AG09309 (cell line): Measurements from ENCODE around the gene VGLL2.

Experiments used
- DNase-seq: peaks from one replicate; pipeline ENCODE4 v3.0.0-alpha.2; 2010; ENCODE audit warnings: low read depth
- H3K4me3 ChIP-seq: 2 replicates; pipeline ENCODE4 v1.5.1; 2011; ENCODE audit warnings: mild to moderate bottlenecking, low read depth, low read length, moderate library complexity; ENCODE audit not compliant: control insufficient read depth
- TF ChIP-seq, protein P1 (sequence below): IDR thresholded peaks from 2 replicates; pipeline ENCODE4 v1.5.1; 2011; ENCODE audit warnings: mild to moderate bottlenecking, low read depth, low read length, inconsistent platforms; ENCODE audit not compliant: insufficient read depth, control insufficient read depth; ENCODE audit errors: missing control alignments

VGLL2 gene

DNA sequence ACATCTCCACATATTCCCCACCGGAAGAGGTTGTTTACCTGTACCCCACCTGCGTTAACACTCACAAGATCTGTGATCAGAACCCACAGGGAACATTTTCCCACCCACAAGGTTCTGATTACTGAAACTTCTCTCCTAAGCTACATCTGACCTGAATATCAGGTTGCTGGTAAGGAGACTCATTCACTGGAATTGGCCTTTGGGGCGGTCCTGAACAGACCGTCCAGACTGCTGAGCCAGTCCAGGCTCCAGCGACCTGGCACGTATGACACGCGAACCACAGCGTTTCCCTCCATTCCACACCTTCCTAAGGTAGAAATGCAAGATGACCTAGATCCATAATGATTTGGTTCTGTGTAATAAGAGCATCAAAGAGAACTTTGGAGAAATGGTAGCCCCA, 9.8 kb downstream of the VGLL2 start:
- TF ChIP-seq, protein P1, sequence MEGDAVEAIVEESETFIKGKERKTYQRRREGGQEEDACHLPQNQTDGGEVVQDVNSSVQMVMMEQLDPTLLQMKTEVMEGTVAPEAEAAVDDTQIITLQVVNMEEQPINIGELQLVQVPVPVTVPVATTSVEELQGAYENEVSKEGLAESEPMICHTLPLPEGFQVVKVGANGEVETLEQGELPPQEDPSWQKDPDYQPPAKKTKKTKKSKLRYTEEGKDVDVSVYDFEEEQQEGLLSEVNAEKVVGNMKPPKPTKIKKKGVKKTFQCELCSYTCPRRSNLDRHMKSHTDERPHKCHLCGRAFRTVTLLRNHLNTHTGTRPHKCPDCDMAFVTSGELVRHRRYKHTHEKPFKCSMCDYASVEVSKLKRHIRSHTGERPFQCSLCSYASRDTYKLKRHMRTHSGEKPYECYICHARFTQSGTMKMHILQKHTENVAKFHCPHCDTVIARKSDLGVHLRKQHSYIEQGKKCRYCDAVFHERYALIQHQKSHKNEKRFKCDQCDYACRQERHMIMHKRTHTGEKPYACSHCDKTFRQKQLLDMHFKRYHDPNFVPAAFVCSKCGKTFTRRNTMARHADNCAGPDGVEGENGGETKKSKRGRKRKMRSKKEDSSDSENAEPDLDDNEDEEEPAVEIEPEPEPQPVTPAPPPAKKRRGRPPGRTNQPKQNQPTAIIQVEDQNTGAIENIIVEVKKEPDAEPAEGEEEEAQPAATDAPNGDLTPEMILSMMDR, result no peak
- no peak overlapping the region for H3K4me3 ChIP-seq
- DNase-seq, result no peak

DNA sequence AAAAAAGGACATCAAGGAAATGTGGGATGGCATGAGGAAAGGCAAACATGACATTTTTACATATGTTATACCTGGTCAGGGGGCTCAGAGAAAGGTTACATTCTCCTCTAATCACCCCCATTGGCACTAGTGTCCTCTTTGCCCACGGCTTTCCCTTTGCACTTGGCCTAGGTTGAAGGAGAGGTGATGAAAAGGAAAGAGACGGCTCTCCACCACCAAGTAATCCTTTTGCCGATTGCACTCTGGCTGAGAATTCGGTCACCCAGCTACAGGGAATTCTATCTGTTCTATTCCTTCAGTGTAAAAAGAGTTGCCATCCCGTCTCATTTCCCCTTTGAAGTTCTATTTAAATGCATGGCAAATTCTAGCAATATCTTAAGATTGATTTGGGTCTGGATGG, 10.4 kb downstream of the VGLL2 start:
- TF ChIP-seq, protein P1, result no peak
- no peak for DNase-seq
- no peak overlapping the region for H3K4me3 ChIP-seq

DNA sequence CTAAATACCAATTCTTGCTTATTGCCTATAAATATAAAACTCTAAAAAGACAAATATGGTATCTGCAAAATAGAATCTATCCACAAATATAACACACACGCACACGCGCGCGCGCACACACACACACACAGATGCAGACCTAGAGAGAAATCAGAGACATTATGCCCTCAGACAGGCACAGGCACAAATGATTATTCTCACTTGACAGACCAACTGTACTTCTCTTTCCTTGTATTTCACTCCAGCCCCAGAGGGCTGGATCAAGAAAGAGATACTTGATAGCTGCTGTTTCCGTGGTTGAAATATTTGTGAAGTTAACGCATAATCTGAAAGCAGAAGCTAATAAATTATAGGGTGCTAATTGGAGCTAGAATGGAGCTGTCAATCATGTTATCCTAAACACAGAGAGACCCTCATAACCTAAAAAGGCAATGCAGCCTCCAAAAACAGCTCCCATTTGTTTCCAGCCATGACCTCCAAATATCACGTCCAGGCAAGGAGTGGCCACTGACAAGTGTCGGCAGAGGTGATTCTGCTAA, 11.5 kb downstream of the VGLL2 start:
- no peak overlapping the region for H3K4me3 ChIP-seq
- TF ChIP-seq, protein P1, result no peak
- DNase-seq, result no peak

DNA sequence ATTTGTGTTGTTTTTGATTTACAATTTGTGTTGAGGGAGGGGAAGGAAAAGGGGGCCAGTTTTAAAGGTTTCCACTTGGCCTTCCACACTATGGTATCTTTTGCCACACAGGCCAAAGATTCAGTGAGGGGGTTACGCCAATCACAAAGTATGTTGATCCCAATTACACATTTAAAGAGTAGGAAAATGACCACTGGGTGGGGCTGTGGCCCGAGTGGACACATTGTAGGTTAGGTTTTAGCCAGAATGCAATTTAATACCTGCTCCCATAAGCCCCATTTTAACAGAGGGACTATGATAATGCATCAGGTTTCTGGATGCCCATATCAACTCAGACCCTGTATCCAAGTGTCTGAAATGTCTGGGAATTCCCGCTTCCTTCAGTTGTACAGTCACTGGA, 15.6 kb downstream of the VGLL2 start:
- TF ChIP-seq, protein P1, result peak; percentile 42
- no peak overlapping the region for H3K4me3 ChIP-seq
- DNase-seq, result no peak

DNA sequence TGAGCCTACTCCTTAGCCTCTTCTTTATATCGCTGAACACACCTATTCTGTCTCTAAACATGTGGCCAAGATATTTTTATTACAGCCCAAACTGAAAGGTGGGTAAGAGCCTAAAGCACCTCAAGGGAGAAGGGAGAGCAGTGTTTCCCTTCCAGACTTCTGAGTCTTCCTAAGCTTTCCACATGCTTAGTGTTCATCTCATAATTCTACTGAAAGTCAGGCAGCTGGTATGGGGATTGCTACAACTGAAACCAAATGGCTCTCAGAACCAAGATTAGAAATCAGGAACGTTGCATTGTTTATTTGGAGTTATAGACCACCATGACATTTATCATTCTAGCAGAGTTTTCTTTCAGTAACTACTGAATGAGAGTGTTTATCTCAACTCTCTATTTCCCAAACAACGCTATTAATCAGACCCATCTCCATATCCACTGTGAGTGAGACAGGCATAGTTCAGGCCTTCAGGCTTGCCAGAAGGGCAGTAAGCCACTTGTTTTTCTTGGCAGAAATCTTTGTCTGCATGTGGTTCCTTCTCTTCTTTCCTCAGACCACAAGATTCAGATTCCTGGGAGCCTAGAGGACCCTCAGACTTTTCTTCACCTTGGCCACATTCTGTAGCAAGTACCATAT, 22.8 kb downstream of the VGLL2 start:
- TF ChIP-seq, protein P1, result no peak
- DNase-seq, result no peak
- H3K4me3 ChIP-seq, result no peak overlapping the region

DNA sequence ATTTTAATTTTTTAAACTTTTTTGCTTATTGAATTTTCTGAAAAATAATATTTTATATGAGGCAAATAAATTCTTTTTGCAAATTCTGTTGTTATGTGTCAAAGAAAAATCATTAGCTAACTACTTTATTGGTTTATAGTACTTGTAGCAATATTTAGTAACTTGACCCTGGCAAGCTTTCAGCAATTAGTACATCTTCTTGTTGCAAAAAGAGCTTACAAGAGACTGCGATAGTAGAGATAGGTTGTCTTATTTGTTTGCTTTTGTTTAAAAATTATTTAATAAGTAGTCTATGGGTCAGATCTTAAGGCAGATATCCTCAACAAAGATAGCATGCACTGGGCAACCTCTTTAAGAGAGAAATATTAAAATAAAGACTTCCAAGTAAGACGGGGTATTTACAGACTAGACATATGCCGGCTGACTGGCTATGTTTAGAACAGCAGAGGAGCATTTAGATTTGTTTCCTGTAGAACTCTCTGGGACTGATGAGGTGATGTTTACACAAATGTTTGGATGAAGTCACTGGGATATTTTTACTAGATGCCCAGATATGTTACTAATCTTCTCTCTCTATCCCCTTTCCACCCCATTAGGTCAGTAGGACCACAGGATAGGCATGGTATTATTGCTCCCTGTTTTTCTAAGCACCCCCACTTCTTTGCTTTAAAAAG, 25.0 kb downstream of the VGLL2 start:
- TF ChIP-seq, protein P1, result no peak

More for the DNA sequence above, 25.0 kb downstream of the VGLL2 start:
- H3K4me3 ChIP-seq, result no peak overlapping the region
- no peak for DNase-seq
